Ectodermal cell (in vitro differentiated cells): ENCODE measurements around the gene PLEKHG1. TPM values are rescaled to one million over a fixed set of nuclear protein-coding genes. Genes with fewer than 3 reads are reported as not detected.
A peak's percentile ranks its signal among the peaks of the same experiment; 100 is the strongest.

Experiments
- H3K27ac ChIP-seq: 2 replicates; pipeline ENCODE4 v1.7.0; 2013; ENCODE audit warnings: mild to moderate bottlenecking, low read depth, low read length; ENCODE audit not compliant: insufficient read depth, poor library complexity, severe bottlenecking
- H3K27me3 ChIP-seq: 2 replicates; pipeline ENCODE4 v1.7.0; 2013; ENCODE audit warnings: mild to moderate bottlenecking, low read length; ENCODE audit not compliant: insufficient read depth, control insufficient read depth, poor library complexity, severe bottlenecking
- H3K36me3 ChIP-seq: one replicate; pipeline ENCODE4 v1.7.0; 2013; ENCODE audit warnings: low read length; ENCODE audit not compliant: control insufficient read depth, insufficient read depth
- H3K4me1 ChIP-seq: one replicate; pipeline ENCODE4 v1.7.0; 2013; ENCODE audit warnings: low read length; ENCODE audit not compliant: control insufficient read depth, insufficient read depth
- H3K4me3 ChIP-seq: 2 replicates; pipeline ENCODE4 v1.7.0; 2013; ENCODE audit warnings: low read depth, low read length, control low read depth; ENCODE audit not compliant: insufficient read depth
- H3K9me3 ChIP-seq: 2 replicates; pipeline ENCODE4 v1.7.0; 2013; ENCODE audit warnings: mild to moderate bottlenecking, low read length, moderate library complexity; ENCODE audit not compliant: control insufficient read depth
- WGBS, 2 experiments: methylation state at CpG; one replicate each; pipeline ENCODE4 v1.1.7; 2013; ENCODE audit warnings: missing lambda C conversion rate in 2 of 2; 5-methylcytosine and 5-hydroxymethylcytosine counted together
- polyA plus RNA-seq, 4 experiments: library from polyadenylated mRNA; stranded (reverse); fragments of 50-300 nt; gene quantifications; one replicate each; pipeline ENCODE4 v1.2.3, GENCODE V29; 2013

Gene PLEKHG1
- 7.9 TPM for polyA plus RNA-seq (2013, experiment 1 of 4)
- polyA plus RNA-seq (2013, experiment 2 of 4), result 7.0 TPM
- 6.3 TPM for polyA plus RNA-seq (2013, experiment 3 of 4)
- polyA plus RNA-seq (2013, experiment 4 of 4), result 6.3 TPM

DNA sequence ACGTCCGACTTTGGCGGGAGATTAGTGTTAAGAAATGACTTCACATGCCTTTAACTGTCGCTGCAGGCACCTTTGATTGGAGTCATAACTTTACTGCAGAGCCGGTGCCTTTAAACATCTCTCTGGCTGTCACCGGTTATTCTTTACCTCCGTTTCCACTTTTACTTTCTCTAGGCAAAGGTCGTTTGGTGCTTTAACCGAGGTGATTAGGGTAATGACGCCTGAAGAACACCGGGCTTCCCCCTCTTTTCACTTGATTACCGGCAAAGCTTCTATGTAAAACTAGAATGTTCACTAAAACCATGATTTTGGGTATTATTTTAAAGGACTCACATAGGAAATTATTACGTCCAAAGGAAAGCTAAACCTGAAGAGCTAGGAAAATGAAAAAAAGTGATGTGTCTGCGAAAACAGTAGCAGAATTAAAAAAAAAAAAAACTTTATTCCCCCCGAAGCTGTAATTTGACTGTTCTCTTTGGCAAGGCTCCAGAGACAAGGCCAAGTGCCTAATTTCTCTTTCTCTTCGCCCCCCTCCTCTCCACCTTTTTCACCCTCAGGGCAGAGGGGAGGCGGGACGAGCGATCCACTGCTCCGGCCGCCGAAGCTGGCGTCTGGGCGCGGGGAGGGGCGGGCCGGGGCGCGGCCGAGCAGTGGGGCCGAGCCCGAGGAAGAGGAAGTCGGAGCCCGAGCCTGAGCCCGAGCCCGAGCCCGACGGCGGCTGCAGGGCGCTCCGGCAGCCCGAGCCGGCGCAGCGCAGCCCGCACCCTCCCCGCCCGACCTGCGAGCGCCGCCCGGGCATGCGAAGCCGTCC lies at the start of gene PLEKHG1:
Gene PLEKHG1 (plus strand): TSS at position 687 of the 811 bp plus-strand sequence. CDS start 133,797 bp downstream, outside the sequence.
- 12 to 14% methylated on average over 53 to 54 of the region's 54 CpGs for WGBS, 2 experiments
- H3K27me3 ChIP-seq, result peaks cover 61% of the 10 kb centered on the region
- H3K36me3 ChIP-seq, result no peaks in the 10 kb centered on the region
- peak within 1 kb of the TSS; percentile 78 for H3K4me3 ChIP-seq
- H3K4me1 ChIP-seq, result peaks cover 4% of the 10 kb centered on the region
- H3K27ac ChIP-seq, result peak within 1 kb of the TSS; percentile 33
- no peaks in the 10 kb centered on the region for H3K9me3 ChIP-seq

GRCh38 chr6:150550244-150550643 lies 49.4 kb upstream of the PLEKHG1 start:
- Histone ChIP-seq H3K27me3 (no peaks in the 10 kb centered on the region), H3K36me3 (no peaks in the 10 kb centered on the region), H3K4me1 (no peaks in the 10 kb centered on the region), H3K4me3 (no peak overlapping the region), H3K27ac (no peak overlapping the region), H3K9me3 (no peaks in the 10 kb centered on the region)
- WGBS, 2 experiments, result 84 to 95% methylated on average over 4 to 5 of the region's 5 CpGs

DNA sequence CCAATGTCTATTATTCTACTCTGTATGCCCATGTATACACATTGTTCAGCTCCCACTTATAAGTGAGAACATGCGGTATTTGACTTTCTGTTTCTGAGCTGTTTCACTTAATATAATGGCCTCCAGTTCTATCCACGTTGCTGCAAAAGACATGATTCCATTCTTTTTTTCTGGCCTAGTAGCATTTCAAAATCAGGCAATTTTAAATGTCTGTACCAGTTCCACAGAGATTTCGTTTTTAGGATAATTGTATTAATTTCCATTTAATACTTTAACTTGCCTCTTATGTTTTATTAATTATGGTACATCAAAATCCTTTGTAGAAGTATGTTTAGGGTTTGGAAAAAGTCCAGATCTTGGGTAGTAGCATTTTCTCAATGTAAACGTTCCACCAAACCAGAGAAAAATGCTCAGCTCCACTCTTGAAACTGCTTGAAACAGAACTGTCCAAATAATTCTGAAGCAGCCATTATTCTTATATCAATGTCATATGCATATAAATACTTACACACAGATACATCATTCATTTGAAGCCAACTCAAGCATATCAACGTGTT lies 42.6 kb upstream of the PLEKHG1 start:
- WGBS, 2 experiments, result 86 to 91% methylated on average over 4 of the region's 5 CpGs
- Histone ChIP-seq H3K9me3 (no peaks in the 10 kb centered on the region), H3K27ac (no peak overlapping the region), H3K36me3 (no peaks in the 10 kb centered on the region), H3K27me3 (no peaks in the 10 kb centered on the region), H3K4me1 (no peaks in the 10 kb centered on the region), H3K4me3 (no peak overlapping the region)

GRCh38 chr6:150560004-150560883 lies 39.4 kb upstream of the PLEKHG1 start:
- Histone ChIP-seq H3K36me3 (no peaks in the 10 kb centered on the region), H3K4me1 (no peaks in the 10 kb centered on the region), H3K27ac (no peak overlapping the region), H3K9me3 (no peaks in the 10 kb centered on the region), H3K27me3 (no peaks in the 10 kb centered on the region), H3K4me3 (no peak overlapping the region)
- WGBS, 2 experiments, result 63 to 68% methylated on average over 6 of the region's 6 CpGs

- no peak overlapping the region for H3K27ac ChIP-seq
- no peaks in the 10 kb centered on the region for H3K27me3 ChIP-seq
- H3K36me3 ChIP-seq, result no peaks in the 10 kb centered on the region
- no peaks in the 10 kb centered on the region for H3K9me3 ChIP-seq
- 87 to 90% methylated on average over 5 to 6 of the region's 6 CpGs for WGBS, 2 experiments
- no peak overlapping the region for H3K4me3 ChIP-seq
- peaks cover 2% of the 10 kb centered on the region for H3K4me1 ChIP-seq
These were observed 38.8 kb upstream of the PLEKHG1 start for GRCh38 chr6:150560884-150561219.

DNA sequence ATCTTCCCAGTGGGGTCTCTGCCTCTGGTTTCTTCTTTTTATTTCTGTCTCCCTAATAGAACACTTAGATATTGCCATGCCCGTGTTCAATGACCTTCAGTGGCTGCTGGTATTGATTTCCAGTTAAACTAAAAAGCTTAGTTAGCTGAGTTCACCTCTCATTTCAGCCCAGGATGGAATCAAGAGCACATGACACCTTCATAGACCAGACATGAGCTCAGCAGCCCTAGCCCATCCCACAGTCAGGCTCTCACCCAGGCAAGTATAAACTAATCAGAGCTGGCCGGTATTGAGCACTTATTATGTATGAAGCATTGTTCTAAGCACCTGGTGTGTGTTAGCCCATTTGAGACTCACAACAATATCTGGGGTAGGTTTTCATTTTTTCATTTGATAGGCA lies 33.7 kb upstream of the PLEKHG1 start:
- H3K9me3 ChIP-seq, result no peaks in the 10 kb centered on the region
- H3K27ac ChIP-seq, result no peak overlapping the region
- H3K4me1 ChIP-seq, result peaks cover 3% of the 10 kb centered on the region
- no peak overlapping the region for H3K4me3 ChIP-seq
- 95 to 96% methylated on average over 2 of the region's 2 CpGs for WGBS, 2 experiments
- H3K27me3 ChIP-seq, result no peaks in the 10 kb centered on the region
- H3K36me3 ChIP-seq, result no peaks in the 10 kb centered on the region

DNA sequence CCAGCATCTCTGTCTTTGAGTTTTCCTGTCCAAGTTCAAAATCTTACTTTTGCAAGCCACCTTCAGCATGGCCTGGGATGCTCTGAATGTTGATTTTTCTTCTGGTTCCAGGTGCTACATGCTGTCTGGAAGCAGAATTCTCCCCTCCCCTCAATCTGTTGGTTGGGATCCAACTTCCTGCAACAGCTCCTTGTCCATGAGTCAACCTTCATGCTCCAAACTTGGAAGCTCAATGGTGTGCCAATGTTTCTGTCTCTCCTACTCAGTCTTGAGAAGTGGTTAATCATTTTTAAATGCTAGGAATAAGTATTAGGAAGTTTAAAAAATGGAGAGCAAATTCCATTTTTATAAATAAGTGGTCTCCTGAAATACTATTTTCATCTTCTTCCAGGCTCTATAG lies 33.2 kb upstream of the PLEKHG1 start:
- Histone ChIP-seq H3K9me3 (no peaks in the 10 kb centered on the region), H3K27me3 (no peaks in the 10 kb centered on the region)

GRCh38 chr6:150567380-150567779 lies 32.3 kb upstream of the PLEKHG1 start:
- WGBS, 2 experiments, result 92 to 96% methylated on average over 3 of the region's 3 CpGs
- Histone ChIP-seq H3K27me3 (no peaks in the 10 kb centered on the region), H3K4me1 (peaks cover 3% of the 10 kb centered on the region), H3K27ac (no peak overlapping the region), H3K9me3 (no peaks in the 10 kb centered on the region), H3K36me3 (no peaks in the 10 kb centered on the region), H3K4me3 (no peak overlapping the region)

More for the DNA sequence above, 33.2 kb upstream of the PLEKHG1 start:
- Histone ChIP-seq H3K36me3 (no peaks in the 10 kb centered on the region), H3K4me3 (no peak overlapping the region), H3K4me1 (peaks cover 3% of the 10 kb centered on the region), H3K27ac (no peak overlapping the region)

DNA sequence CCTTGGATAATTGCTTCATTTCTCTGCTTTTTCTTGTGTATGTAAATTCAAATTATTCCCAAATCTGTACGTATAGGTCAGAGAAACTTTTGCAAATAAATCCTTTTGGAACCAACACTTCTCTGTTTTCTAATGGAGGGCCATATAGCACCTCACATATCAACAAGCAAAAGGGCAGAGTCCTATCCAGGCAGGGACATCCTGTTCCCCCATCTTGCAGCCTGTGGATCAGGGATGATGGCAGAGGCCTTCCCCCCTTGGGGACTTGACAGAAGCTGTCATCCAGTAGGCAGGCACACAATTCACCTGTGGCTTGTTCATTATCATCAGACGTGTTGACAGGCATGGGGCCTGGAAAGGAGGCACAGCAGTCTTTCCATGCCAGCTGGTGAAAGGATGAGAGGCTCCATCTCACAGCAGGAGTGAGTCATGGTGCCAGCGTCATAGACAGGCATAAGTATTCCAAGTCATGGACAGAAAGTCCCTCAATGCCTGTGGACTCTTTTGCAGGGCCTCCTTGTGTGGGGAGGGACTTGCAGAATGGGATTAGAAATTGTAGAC lies 31.8 kb upstream of the PLEKHG1 start:
- 90% methylated on average over 3 of the region's 3 CpGs for WGBS, 2 experiments
- Histone ChIP-seq H3K4me1 (peaks cover 4% of the 10 kb centered on the region), H3K9me3 (no peaks in the 10 kb centered on the region), H3K27ac (no peak overlapping the region), H3K4me3 (no peak overlapping the region), H3K27me3 (no peaks in the 10 kb centered on the region), H3K36me3 (no peaks in the 10 kb centered on the region)
